Breast epithelium (tissue), 4 donors: Measurements from ENCODE around the gene ASTL. TPM values are rescaled to one million over a fixed set of nuclear protein-coding genes. Genes with fewer than 3 reads are reported as not detected.
"Not testable (repeated sequence)": the region's sequence is repeated elsewhere in the genome, so short reads cannot be mapped to it uniquely, and the experiment has no call there.

Experiments
- DNase-seq, 2 donors: peaks; one replicate each; pipeline ENCODE4 v3.0.0-alpha.2; 2019; ENCODE audit warnings: low spot score in 2 of 2
- H3K27ac ChIP-seq, 2 donors: fragments of 200-600 bp; sonication (generic) in 1 of 2; one replicate each; pipeline ENCODE4 v1.5.1; 2016 to 2019; ENCODE audit warnings: mild to moderate bottlenecking in 1 of 2
- H3K27me3 ChIP-seq, 2 donors: fragments of 200-600 bp; sonication (generic) in 1 of 2; one replicate each; pipeline versions ENCODE4 v1.5.1 to v1.6.0; 2017 to 2019; ENCODE audit warnings: control low read depth in 1 of 2, mild to moderate bottlenecking in 1 of 2
- H3K36me3 ChIP-seq: fragments of 200-600 bp; one replicate; pipeline ENCODE4 v1.5.1; 2019
- H3K4me1 ChIP-seq, 2 donors: fragments of 200-600 bp; sonication (generic); one replicate each; pipeline ENCODE4 v1.5.1; 2016 to 2019; ENCODE audit warnings: control low read depth in 1 of 2
- H3K4me3 ChIP-seq, 3 donors: fragments of 200-600 bp; sonication (generic); 1 replicate in 2 of 3; 2 replicates in 1 of 3; pipeline ENCODE4 v1.5.1; 2016 to 2019; ENCODE audit warnings: mild to moderate bottlenecking in 3 of 3, moderate library complexity in 2 of 3
- H3K9me3 ChIP-seq, 2 donors: fragments of 200-600 bp; sonication (generic) in 1 of 2; one replicate each; pipeline ENCODE4 v1.5.1; 2016 to 2019; ENCODE audit warnings: control low read depth in 1 of 2
- POLR2A ChIP-seq: fragments of 450-650 bp; IDR thresholded peaks from one replicate; pipeline ENCODE4 v1.6.1; 2016; ENCODE audit warnings: antibody characterized with exemption, mild to moderate bottlenecking, moderate library complexity
- POLR2AphosphoS5 ChIP-seq, 3 donors: sonication (generic); formaldehyde crosslinking; IDR thresholded peaks; one replicate each; pipeline ENCODE4 v1.6.1; 2017; ENCODE audit warnings: antibody characterized with exemption in 3 of 3
- intact Hi-C: fragments of 100-400 bp; cut with DNase I; formaldehyde crosslinking; loops from one replicate; pipeline ENCODE4 v1.15.1; 2023; ENCODE audit warnings: low total_unique reads
- total RNA-seq, 3 donors: library from RNA; depleted of rRNA; stranded (reverse); fragments of >200 nt; gene quantifications; one replicate each; pipeline ENCODE4 v1.1.0, GENCODE V29; 2016
- TF ChIP-seq, protein P1 (sequence below), 3 donors: fragments of 450-650 bp; IDR thresholded peaks; one replicate each; pipeline ENCODE4 v1.5.1; 2016 to 2017; ENCODE audit warnings: antibody characterized with exemption in 3 of 3, mild to moderate bottlenecking in 3 of 3, moderate library complexity in 3 of 3

ASTL gene
- total RNA-seq, 3 donors from 2014 or later, result 0.32 TPM; not detected in 2

DNA sequence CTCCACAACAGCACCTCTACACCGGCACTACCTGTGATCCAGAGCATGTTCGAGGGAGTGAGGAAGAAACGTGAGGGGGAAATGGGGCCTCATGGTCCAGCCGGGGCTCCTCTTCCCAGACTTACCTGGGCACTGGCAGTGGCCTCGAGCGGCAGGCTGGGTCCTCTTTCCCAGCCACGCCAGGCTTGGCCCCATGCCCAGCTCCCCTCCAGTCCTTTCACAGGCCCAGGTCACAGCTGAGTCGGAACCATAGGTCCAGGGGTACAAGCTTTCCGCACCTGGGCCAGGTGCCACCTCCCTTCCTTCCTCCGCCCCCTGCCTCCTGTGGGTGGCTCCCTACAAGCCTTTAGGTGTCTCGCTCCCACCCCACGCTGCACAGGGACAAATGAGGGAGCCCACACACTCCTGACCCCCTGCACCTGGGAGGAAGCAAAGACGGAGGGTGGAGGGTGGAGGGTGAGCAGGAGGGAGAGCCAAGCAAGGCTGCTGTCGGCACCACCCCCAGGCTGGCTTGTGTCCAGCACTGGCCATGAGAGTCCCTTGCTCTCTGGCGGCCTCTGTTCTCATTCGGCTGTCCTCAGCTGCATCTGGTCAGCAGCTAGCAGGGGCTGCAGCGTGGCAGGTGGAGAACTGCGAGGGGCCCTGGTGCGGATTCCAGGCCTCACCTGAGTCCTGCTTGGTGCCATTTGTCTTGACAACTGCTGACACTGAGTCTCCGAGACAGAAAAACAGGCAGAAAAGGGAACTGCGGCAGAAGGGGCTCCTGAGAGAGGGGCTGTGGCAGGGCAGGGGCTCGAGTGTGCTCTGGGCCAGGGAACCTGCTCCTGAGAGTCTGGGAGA, 48.7 kb downstream of the ASTL start:
- H3K9me3 ChIP-seq, result no peaks in the 10 kb centered on the region
- peak; percentile 14 to 40 for DNase-seq
- no peaks in the 10 kb centered on the region for H3K27me3 ChIP-seq

DNA sequence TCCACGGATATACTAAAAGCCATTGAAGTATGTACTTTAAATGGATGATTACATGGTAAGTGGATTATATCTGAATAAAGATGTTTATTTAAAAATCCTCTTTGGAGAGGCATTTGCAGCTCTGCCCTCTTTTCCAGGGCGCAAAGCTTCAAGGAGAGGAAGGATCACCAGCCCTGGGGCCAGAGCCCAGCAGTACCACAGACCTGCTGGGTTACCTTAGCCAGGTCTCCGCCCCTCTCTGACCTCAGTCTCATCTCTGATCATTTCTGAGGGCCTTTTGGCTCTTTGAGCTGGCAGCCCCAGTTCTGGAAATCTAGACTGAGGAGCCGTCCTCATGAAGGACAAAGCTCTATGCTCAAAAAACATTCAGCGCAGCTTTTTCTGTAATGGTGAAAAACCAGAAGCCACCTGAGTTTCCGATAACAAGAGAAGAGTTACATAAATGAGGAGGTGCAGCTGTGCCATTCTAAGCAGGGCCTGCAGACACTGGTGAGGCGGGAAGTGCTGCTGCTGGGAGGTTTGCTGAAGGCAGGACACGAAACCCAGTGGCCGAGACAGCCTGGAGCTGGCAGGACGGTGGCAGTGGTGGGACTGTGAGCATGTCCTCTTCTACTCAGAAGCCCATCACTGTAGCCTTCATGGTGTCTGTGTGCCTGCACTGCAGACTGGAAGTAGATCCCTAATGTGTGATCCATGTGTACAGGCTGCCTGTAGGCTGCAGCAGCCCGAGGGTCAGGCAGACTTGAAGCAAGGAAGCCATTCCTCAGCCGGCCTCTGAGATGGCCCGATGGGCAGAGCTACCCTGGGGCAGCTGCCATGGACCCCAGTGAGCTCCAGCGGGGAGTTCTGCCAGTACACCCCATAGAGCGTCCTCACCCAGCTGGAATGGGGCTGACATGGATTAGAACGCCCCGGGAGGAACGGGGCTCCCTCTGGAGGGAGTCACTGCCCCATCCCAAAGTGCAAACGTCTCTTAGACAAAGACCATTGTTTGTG, 49.7 kb downstream of the ASTL start:
- no peak overlapping the region for H3K27ac ChIP-seq
- H3K27me3 ChIP-seq, result no peaks in the 10 kb centered on the region
- TF ChIP-seq, protein P1, sequence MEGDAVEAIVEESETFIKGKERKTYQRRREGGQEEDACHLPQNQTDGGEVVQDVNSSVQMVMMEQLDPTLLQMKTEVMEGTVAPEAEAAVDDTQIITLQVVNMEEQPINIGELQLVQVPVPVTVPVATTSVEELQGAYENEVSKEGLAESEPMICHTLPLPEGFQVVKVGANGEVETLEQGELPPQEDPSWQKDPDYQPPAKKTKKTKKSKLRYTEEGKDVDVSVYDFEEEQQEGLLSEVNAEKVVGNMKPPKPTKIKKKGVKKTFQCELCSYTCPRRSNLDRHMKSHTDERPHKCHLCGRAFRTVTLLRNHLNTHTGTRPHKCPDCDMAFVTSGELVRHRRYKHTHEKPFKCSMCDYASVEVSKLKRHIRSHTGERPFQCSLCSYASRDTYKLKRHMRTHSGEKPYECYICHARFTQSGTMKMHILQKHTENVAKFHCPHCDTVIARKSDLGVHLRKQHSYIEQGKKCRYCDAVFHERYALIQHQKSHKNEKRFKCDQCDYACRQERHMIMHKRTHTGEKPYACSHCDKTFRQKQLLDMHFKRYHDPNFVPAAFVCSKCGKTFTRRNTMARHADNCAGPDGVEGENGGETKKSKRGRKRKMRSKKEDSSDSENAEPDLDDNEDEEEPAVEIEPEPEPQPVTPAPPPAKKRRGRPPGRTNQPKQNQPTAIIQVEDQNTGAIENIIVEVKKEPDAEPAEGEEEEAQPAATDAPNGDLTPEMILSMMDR (IDR thresholded peaks at IDR 0.05), result no peak
- TF ChIP-seq POLR2A, result no peak
- TF ChIP-seq POLR2AphosphoS5 (IDR thresholded peaks at IDR 0.05), result no peak
- intact Hi-C loops, result no loop called here
- H3K9me3 ChIP-seq, result no peaks in the 10 kb centered on the region
- no peak overlapping the region for H3K4me3 ChIP-seq
- DNase-seq, result peak; percentile 12 to 41
- H3K36me3 ChIP-seq, result no peaks in the 10 kb centered on the region
- H3K4me1 ChIP-seq, result no peaks in the 10 kb centered on the region

More for the DNA sequence above, 48.7 kb downstream of the ASTL start:
- H3K4me1 ChIP-seq, result no peaks in the 10 kb centered on the region
- no peak overlapping the region for H3K4me3 ChIP-seq
- no peak for TF ChIP-seq POLR2AphosphoS5 (IDR thresholded peaks at IDR 0.05)
- TF ChIP-seq, protein P1 (IDR thresholded peaks at IDR 0.05), result no peak
- TF ChIP-seq POLR2A, result no peak
- no peaks in the 10 kb centered on the region for H3K36me3 ChIP-seq
- intact Hi-C loops, result no loop called here
- no peak overlapping the region for H3K27ac ChIP-seq

DNA sequence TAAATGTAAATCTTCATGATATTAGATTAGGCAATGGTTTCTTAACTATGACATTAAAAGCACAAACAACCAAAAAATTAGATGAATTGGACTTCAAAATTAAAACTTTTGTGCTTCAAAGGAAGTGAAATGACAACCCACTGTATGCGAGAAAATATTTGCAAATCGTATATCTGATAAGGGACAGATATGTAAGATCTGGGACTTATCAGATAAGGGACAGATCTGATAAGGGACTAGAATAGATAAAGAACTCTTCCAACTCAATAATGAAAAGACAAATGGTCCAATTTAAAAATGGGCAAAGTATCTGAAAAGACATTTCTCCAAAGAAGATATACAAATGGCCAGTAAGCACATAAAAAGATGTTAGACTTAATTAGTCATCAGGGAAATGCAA, 51.2 kb downstream of the ASTL start:
- no peaks in the 10 kb centered on the region for H3K4me1 ChIP-seq
- H3K27me3 ChIP-seq, result no peaks in the 10 kb centered on the region
- no peak overlapping the region for H3K4me3 ChIP-seq
- H3K27ac ChIP-seq, result no peak overlapping the region
- H3K36me3 ChIP-seq, result no peaks in the 10 kb centered on the region
- intact Hi-C loops, result no loop called here
- TF ChIP-seq POLR2A, result no peak
- no peak for TF ChIP-seq POLR2AphosphoS5 (IDR thresholded peaks at IDR 0.05)
- TF ChIP-seq, protein P1 (IDR thresholded peaks at IDR 0.05), result no peak
- DNase-seq, result no peak
- H3K9me3 ChIP-seq, result no peaks in the 10 kb centered on the region

DNA sequence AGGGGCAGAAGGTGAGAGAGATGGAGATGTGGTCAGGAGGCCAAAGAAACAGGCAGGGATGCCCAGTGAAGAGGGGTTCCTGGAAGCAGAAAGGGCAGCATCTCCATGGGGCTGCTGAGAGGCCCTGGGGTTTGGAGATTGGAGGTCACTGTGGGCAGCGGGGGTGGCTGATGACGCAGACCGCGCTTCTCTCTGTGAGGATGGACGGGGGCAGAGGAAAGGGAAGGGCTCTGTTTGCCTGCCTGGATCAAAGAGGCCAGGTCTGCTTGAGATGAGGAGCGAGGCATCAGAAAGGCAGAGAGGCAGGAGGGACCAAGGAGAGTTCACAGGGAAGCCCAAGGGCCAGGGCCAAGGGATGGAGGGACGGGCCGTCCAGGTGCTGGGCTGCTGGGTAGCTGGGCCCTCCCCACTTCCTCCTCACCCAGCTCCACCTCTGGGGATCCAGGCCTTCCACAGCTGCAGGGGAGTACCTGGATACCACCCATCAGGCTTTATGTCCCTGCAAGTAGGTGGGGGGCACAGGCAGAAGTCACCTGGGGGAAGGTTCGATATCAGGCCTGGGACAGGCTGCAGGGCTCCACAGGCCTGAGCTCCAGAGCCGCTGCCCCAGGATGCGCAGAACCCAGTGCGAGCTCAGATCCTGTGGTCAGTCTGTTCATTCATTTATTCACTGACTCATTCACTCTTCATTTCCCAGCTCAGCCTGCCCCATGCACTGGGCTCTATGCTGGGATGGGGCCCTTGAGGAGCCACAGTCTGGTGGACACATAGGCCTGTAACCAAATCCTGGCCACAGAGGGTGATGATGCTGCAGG, 52.6 kb downstream of the ASTL start:
- H3K4me1 ChIP-seq, result no peaks in the 10 kb centered on the region
- TF ChIP-seq POLR2A, result no peak
- TF ChIP-seq, protein P1 (IDR thresholded peaks at IDR 0.05), result no peak
- no peak for TF ChIP-seq POLR2AphosphoS5 (IDR thresholded peaks at IDR 0.05)
- no peaks in the 10 kb centered on the region for H3K27me3 ChIP-seq
- H3K4me3 ChIP-seq, result no peak overlapping the region
- H3K9me3 ChIP-seq, result no peaks in the 10 kb centered on the region
- DNase-seq, result peak; percentile 15 to 36
- H3K27ac ChIP-seq, result no peak overlapping the region
- H3K36me3 ChIP-seq, result no peaks in the 10 kb centered on the region
- intact Hi-C loops, result no loop called here

DNA sequence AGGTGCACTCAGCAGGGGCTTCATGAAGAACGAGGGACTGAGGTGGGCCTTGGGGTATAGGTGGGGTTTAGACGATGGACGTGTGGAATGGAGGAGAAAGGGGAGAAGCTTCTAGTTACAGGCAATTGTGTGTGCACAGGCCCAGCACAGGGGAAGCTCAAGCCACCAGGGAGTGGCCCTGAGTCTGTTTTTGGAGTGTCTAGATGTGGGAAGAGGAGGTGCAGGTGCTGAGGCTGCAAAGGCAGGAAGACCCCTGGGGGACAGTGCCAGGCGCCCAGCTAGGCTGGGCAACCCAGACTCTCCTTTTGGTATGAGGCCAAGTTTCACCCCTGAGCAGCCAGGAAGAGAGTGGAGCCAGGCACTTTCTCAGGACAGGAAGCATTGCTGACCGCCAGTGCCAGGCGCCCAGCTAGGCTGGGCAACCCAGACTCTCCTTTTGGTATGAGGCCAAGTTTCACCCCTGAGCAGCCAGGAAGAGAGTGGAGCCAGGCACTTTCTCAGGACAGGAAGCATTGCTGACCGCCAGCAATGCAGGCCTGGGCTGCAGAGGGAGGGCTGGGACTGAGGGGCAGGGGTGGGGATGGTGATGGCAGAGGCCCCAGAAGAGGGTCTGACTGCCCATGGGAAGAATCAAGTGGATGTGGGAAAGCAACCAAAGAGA, 53.3 kb downstream of the ASTL start:
- H3K4me1 ChIP-seq, intact Hi-C loops, H3K27ac ChIP-seq, H3K9me3 ChIP-seq, H3K27me3 ChIP-seq, H3K36me3 ChIP-seq, H3K4me3 ChIP-seq: not testable (repeated sequence)
- peak in 1 of 2 donors; percentile 11 for DNase-seq
